ENCODE measurements around the gene MAGI1.
A peak's percentile ranks its signal among the peaks of the same experiment; 100 is the strongest.
"Not testable (repeated sequence)": the region's sequence is repeated elsewhere in the genome, so short reads cannot be mapped to it uniquely, and the experiment has no call there.

The MAGI1 gene

GRCh38 chr3:65871305-65872141, 167.2 kb downstream of the MAGI1 start:
- DNase-seq = no peak

GRCh38 chr3:65869798-65870197, 168.9 kb downstream of the MAGI1 start:
- no peak for DNase-seq

GRCh38 chr3:65867463-65868210, 171.1 kb downstream of the MAGI1 start:
- no peak for DNase-seq

- no peak for DNase-seq
Observed at GRCh38 chr3:65864357-65864904, 174.3 kb downstream of the MAGI1 start.

GRCh38 chr3:65861718-65862117, 177.0 kb downstream of the MAGI1 start:
- DNase-seq = no peak

GRCh38 chr3:65859612-65860011, 179.1 kb downstream of the MAGI1 start:
- DNase-seq = not testable (repeated sequence)

- DNase-seq = no peak
Observed at GRCh38 chr3:65858749-65859148, 180.0 kb downstream of the MAGI1 start.

GRCh38 chr3:65857327-65857726, 181.4 kb downstream of the MAGI1 start:
- no peak for DNase-seq

- DNase-seq = no peak
Observed at GRCh38 chr3:65856907-65857306, 181.8 kb downstream of the MAGI1 start.

- DNase-seq = no peak
Observed at GRCh38 chr3:65855370-65856100, 183.2 kb downstream of the MAGI1 start.

GRCh38 chr3:65854606-65855304, 184.0 kb downstream of the MAGI1 start:
- no peak for DNase-seq

GRCh38 chr3:65851827-65852226, 186.9 kb downstream of the MAGI1 start:
- DNase-seq = no peak

- no peak for DNase-seq
Observed at GRCh38 chr3:65850261-65850660, 188.5 kb downstream of the MAGI1 start.

- DNase-seq = no peak
Observed at GRCh38 chr3:65848024-65848423, 190.7 kb downstream of the MAGI1 start.

- DNase-seq = no peak
Observed at GRCh38 chr3:65846936-65847335, 191.8 kb downstream of the MAGI1 start.

- no peak for DNase-seq
Observed at GRCh38 chr3:65844370-65844769, 194.3 kb downstream of the MAGI1 start.

GRCh38 chr3:65843732-65844131, 195.0 kb downstream of the MAGI1 start:
- no peak for DNase-seq

GRCh38 chr3:65837604-65838003, 201.1 kb downstream of the MAGI1 start:
- DNase-seq = peak in 1 of 2 donors; percentile 4

GRCh38 chr3:65836047-65836446, 202.7 kb downstream of the MAGI1 start:
- no peak for DNase-seq

- no peak for DNase-seq
Observed at GRCh38 chr3:65833761-65834505, 204.8 kb downstream of the MAGI1 start.

GRCh38 chr3:65831733-65832425, 206.8 kb downstream of the MAGI1 start:
- DNase-seq = no peak
